T-helper 17 cell (primary cell): ENCODE data around the gene ARMH4. TPM values are rescaled to one million over a fixed set of nuclear protein-coding genes. Genes with fewer than 3 reads are reported as not detected.

Experiments used
- ATAC-seq: fragments of 150-1000 bp; cut with Tn5 transposase; 2 replicates; pipeline ENCODE4 v1.10.0; 2021; ENCODE audit warnings: mild to moderate bottlenecking, moderate library complexity
- DNase-seq, 3 donors: peaks; one replicate each; pipeline versions ENCODE4 v3.0.0 to v3.0.0-alpha.2; 2020 to 2021
- H3K9me3 ChIP-seq: one replicate; pipeline ENCODE4 v1.7.0; 2013; ENCODE audit warnings: low read length, mild to moderate bottlenecking; ENCODE audit not compliant: control insufficient read depth, poor library complexity, severe bottlenecking
- H3K27ac Mint-ChIP-seq: one replicate; pipeline ENCODE4 v1.8.0; 2022; ENCODE audit warnings: mild to moderate bottlenecking, moderate library complexity, mixed read lengths
- H3K27me3 Mint-ChIP-seq: one replicate; pipeline ENCODE4 v1.8.0; 2022; ENCODE audit warnings: mixed read lengths
- H3K36me3 Mint-ChIP-seq: one replicate; pipeline ENCODE4 v1.8.0; 2022; ENCODE audit warnings: low read depth, mixed read lengths
- H3K4me1 Mint-ChIP-seq: one replicate; pipeline ENCODE4 v1.8.0; 2022; ENCODE audit warnings: mild to moderate bottlenecking, mixed read lengths
- H3K4me3 Mint-ChIP-seq: one replicate; pipeline ENCODE4 v1.8.0; 2022; ENCODE audit warnings: mild to moderate bottlenecking, moderate library complexity, mixed read lengths
- total RNA-seq, 4 donors: library from RNA in 2 of 4; stranded (reverse) in 2 of 4; gene quantifications; one replicate each; pipeline ENCODE4 v1.2.3 and lab custom pipeline; 2022 to 2026

ARMH4 gene
- total RNA-seq, 2 donors from 2014 or later: not detected

DNA sequence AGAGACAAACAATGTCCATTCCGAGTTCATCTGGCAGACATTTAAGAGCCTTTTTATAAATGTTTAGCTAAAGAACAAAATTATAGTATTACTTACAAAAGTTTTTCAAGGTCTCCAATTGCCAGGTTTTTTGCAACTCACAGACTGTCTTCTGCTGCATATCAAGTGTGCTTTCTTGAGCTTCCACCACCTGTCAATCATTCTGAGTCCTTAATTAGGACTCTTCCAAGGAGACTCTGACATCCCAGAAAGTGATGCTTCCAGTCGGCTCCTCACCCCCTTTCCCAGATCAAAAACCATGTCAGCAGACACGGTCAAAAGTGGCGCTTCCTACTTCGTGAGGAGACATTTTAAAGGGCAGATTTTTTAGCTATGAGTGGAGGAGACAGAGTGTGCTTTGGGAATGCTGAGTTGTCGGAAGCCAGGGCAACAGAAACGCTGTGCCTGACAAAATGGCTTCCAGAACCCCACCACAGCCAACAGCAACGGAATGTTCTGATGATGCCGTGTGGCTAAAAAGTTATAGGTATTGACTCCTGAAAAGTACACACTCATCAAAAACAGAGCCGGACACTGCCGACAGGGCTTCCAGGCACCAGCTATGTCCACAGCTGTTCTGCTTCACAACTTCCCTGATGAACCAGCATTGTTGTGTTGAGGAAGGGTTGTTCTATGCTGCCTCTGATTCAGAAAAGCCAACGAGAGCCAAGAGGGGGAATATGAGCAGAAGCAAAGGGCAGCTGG lies 170.0 kb downstream of the ARMH4 start:
- H3K9me3 ChIP-seq: no peaks in the 10 kb centered on the region
- no peak overlapping the region for H3K4me3 Mint-ChIP-seq
- DNase-seq (no peak), ATAC-seq (no peak)
- no peaks in the 10 kb centered on the region for H3K4me1 Mint-ChIP-seq
- no peak overlapping the region for H3K27ac Mint-ChIP-seq
- H3K27me3 Mint-ChIP-seq: peaks cover 15% of the 10 kb centered on the region
- no peaks in the 10 kb centered on the region for H3K36me3 Mint-ChIP-seq

DNA sequence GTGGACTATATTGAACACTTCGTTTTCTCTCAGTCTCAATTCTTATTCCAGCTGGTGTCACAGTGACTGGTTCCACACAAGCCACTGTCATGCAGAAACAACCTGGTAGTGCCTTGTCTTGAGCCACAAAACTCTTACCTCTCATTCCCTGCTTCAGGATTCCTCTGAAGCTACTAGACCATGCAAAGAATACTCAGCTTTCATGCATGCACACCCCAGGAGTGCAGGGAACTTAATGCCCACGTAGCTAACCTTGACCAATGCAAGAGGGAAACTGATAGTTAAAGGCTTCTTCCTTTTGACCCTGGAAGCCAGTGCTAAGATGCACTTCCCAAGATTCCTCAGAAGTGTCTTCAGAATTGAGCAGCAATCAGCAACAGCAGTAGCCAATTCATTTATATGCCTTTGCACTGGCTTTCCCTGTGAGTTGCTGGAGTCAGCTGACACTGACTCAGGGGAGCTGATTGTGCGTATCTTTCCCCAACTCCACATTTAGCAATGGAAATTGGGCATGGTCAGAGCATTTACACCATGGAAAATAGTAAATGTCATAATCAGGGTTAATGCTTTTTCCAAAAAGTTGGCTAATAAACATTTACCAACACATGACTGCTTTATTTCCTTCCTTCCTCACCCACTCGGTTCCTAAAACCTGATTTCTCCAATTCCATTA lies 172.5 kb downstream of the ARMH4 start:
- DNase-seq (no peak), ATAC-seq (no peak)
- peaks cover 15% of the 10 kb centered on the region for H3K27me3 Mint-ChIP-seq
- H3K27ac Mint-ChIP-seq: no peak overlapping the region
- H3K36me3 Mint-ChIP-seq: no peaks in the 10 kb centered on the region
- no peaks in the 10 kb centered on the region for H3K9me3 ChIP-seq
- no peaks in the 10 kb centered on the region for H3K4me1 Mint-ChIP-seq
- no peak overlapping the region for H3K4me3 Mint-ChIP-seq

DNA sequence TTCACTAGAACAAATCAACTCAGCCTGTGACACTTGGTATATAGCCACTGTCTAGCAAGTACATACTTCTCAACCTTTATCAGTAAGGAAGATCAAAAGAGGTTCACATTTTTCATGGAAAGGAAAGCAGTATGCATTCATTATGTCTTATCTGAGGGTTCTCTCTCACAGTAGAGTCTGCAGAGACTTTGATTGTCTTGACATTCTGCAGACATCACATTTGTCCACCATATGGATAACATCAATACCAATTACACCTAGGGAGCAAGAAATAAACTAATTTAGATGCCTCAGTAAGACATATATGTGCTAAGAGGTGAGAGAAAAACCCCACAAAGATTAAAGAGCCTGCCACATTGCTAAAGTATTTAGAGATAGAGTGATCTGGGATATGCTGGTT lies 175.3 kb downstream of the ARMH4 start:
- H3K27ac Mint-ChIP-seq: no peak overlapping the region
- H3K9me3 ChIP-seq: no peaks in the 10 kb centered on the region
- H3K36me3 Mint-ChIP-seq: no peaks in the 10 kb centered on the region
- H3K4me3 Mint-ChIP-seq: no peak overlapping the region
- H3K27me3 Mint-ChIP-seq: no peaks in the 10 kb centered on the region
- DNase-seq (no peak), ATAC-seq (no peak)
- no peaks in the 10 kb centered on the region for H3K4me1 Mint-ChIP-seq

DNA sequence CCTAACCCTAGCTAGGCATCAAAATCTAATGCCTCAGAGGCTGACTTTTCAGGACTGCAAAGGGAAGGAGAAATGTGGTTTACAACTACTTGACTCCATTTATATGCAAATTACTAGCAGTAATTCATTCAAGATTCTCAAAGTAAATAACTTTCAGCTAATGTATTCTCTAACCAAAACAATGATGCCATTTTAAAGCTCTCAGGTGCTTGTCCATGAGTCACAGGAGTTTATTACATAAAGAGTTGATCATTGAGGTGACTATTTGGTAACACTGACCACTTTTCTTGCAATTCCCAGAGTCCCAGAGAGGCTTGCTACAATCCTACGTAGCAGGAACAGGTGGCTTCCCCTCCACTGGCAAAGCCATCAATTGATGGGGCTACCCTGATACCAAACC lies 177.1 kb downstream of the ARMH4 start:
- no peak overlapping the region for H3K27ac Mint-ChIP-seq
- H3K36me3 Mint-ChIP-seq: no peaks in the 10 kb centered on the region
- no peak for ATAC-seq
- no peaks in the 10 kb centered on the region for H3K4me1 Mint-ChIP-seq
- DNase-seq: no peak
- no peaks in the 10 kb centered on the region for H3K27me3 Mint-ChIP-seq
- no peaks in the 10 kb centered on the region for H3K9me3 ChIP-seq
- no peak overlapping the region for H3K4me3 Mint-ChIP-seq

DNA sequence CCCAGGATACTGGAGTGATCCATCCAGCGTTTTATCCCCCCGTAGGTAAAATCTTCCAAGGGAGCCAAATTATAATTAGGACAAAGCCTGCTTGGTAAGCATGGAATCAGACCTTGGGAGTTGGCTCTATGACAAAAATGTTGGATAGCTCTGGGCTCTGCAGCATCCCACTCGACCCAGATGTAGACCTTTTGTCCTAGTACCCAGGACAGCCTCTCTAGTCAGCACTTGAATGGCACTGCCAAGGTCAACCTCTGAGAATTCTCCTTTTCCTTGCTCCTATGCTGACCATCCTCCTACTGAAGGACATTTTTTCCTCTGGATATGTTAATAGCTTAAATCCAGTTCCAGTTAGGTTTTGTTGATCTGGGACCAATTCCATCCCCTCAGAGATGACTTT lies 181.4 kb downstream of the ARMH4 start:
- H3K4me1 Mint-ChIP-seq: no peaks in the 10 kb centered on the region
- H3K36me3 Mint-ChIP-seq: no peaks in the 10 kb centered on the region
- H3K27me3 Mint-ChIP-seq: peaks cover 6% of the 10 kb centered on the region
- no peak for ATAC-seq
- H3K9me3 ChIP-seq: no peaks in the 10 kb centered on the region
- H3K4me3 Mint-ChIP-seq: no peak overlapping the region
- DNase-seq: no peak
- H3K27ac Mint-ChIP-seq: no peak overlapping the region

DNA sequence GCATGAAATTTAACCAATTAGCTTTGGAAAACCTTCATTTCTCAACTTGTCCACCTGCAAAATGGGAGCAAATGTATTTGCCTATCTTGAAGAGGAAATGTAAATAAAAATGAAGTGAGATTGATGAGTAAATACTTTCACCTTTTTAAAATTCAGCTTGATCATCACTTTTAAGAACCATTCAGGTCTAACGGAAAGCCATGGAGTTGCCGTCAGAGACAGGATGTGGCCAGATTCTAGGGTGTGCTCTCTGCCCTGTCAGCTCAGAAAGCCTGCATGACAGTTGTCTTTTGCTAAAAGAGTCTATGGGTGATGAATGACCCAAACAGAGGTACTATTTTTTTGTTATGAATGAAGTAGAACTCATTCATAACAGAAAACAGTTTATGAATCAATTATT lies 181.8 kb downstream of the ARMH4 start:
- no peak overlapping the region for H3K27ac Mint-ChIP-seq
- no peaks in the 10 kb centered on the region for H3K9me3 ChIP-seq
- no peaks in the 10 kb centered on the region for H3K36me3 Mint-ChIP-seq
- DNase-seq (no peak), ATAC-seq (no peak)
- peaks cover 7% of the 10 kb centered on the region for H3K27me3 Mint-ChIP-seq
- H3K4me1 Mint-ChIP-seq: no peaks in the 10 kb centered on the region
- H3K4me3 Mint-ChIP-seq: no peak overlapping the region

DNA sequence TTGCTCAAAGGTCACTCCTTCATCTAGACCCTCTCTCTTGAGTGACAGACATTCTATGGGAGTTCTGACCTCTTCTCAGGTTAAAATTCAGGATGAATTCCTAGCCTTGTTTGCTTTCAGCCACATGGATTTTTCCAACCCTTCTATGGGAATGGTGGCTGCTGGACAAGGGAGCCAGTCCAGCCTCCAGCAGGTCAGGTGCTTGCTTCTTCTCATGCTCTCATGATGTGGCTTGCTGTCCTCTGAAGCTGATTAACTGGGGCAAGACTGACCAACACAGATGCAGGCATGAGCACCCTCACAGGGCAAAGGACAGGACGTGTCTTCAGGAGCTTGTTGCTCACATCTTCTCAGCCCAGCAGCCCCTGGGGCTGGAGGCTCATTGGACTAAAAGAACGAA lies 188.9 kb downstream of the ARMH4 start:
- H3K4me1 Mint-ChIP-seq: no peaks in the 10 kb centered on the region
- no peaks in the 10 kb centered on the region for H3K9me3 ChIP-seq
- H3K27ac Mint-ChIP-seq: no peak overlapping the region
- ATAC-seq (no peak), DNase-seq (no peak)
- H3K36me3 Mint-ChIP-seq: no peaks in the 10 kb centered on the region
- H3K27me3 Mint-ChIP-seq: peaks cover 28% of the 10 kb centered on the region
- no peak overlapping the region for H3K4me3 Mint-ChIP-seq

DNA sequence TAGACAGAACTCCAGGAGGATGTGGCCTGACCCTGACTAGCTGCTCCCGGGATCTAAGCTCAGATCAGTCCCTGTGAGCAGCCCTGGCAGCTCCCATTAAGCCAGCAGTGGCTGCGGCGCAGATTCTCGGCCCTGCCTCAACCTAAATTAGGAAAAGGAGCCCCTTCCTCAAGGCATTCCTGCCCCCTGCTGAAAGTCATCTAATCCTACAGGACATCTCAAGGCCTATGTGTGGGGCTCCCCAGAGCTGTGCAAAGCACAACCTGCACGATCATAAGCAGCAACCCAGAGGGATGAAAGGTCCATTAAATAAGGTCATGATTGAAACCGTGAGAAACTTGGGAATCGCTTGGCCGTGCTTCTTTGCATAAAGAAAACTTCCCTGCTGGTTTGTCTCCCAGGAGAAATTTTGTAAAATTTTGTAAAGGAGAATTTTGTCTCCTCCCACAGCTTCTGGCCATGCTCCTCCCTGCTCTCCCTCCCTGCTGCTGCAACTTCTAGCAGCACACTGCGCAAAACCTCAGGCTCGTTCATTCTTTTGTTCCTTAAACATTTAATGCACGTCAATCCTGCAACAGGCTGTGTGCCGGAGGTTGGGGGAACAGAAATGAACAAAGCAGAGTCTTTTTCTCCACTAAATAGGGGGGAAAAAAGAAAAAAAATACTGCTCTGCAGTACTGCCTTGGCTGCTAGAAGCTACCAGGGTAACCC lies 189.5 kb downstream of the ARMH4 start:
- H3K4me3 Mint-ChIP-seq: no peak overlapping the region
- DNase-seq (no peak), ATAC-seq (no peak)
- no peaks in the 10 kb centered on the region for H3K36me3 Mint-ChIP-seq
- H3K27ac Mint-ChIP-seq: no peak overlapping the region
- H3K27me3 Mint-ChIP-seq: peaks cover 28% of the 10 kb centered on the region
- H3K9me3 ChIP-seq: no peaks in the 10 kb centered on the region
- H3K4me1 Mint-ChIP-seq: no peaks in the 10 kb centered on the region

DNA sequence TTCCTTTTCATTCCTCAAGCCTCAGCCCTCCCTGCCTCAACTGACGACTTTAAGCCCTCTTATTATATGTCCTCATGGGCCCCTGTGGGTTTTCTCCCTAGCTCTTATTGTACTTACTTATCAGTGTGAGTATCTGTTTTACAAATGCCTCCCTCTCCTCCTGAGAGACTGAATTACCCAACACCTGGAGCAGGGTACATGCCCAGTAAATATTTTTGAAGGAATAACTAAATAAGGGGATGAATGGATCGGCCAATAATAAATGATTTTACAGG lies 190.3 kb downstream of the ARMH4 start:
- H3K27ac Mint-ChIP-seq: no peak overlapping the region
- no peaks in the 10 kb centered on the region for H3K4me1 Mint-ChIP-seq

DNA sequence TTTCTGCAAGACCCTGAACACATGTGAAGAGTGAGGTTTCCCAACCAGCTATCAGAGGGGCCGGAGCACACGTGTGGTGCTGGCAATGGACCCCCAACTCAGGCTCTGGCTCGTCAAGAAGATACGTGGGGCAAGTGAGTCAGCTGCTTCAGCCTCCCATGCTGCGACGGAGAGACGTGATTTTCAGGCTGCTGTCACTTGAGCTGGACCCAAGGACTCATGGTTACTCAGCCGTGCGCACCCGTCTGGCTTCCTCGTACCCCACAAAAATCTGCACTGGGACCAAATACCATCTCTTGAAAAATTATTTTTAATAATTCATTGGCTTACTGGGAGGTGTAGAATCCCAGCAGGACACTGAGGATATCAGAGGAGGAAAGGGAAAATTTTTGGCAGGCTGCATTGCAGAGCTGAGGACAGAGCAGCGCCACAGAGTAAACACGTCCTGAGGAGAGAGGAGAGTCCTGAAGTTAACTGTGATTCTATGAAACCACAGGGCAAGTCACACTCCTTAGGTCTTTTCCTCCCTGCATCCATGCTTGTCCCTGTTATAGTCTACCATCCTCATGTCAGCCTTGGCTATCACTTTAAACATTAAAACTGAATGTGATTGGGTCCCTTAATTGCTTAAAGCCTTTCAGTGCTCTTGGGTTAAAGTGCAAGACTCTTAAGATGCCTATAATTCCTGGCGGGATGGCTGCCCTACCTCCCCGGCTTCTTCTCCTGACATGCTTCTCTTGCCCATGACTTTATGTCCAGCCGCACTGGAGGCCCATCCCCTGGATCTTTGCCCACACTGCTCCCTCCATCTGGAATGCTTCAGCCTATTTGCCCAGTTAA lies 190.8 kb downstream of the ARMH4 start:
- no peak for DNase-seq
- H3K27me3 Mint-ChIP-seq: peaks cover 26% of the 10 kb centered on the region
- H3K9me3 ChIP-seq: no peaks in the 10 kb centered on the region
- H3K36me3 Mint-ChIP-seq: no peaks in the 10 kb centered on the region
- no peak for ATAC-seq
- H3K4me3 Mint-ChIP-seq: no peak overlapping the region
- no peaks in the 10 kb centered on the region for H3K4me1 Mint-ChIP-seq
- H3K27ac Mint-ChIP-seq: no peak overlapping the region

More for the DNA sequence above, 190.3 kb downstream of the ARMH4 start:
- DNase-seq: no peak
- Mint-ChIP-seq H3K27me3 (peaks cover 28% of the 10 kb centered on the region), H3K4me3 (no peak overlapping the region), H3K36me3 (no peaks in the 10 kb centered on the region)
- ATAC-seq: no peak
- H3K9me3 ChIP-seq: no peaks in the 10 kb centered on the region

DNA sequence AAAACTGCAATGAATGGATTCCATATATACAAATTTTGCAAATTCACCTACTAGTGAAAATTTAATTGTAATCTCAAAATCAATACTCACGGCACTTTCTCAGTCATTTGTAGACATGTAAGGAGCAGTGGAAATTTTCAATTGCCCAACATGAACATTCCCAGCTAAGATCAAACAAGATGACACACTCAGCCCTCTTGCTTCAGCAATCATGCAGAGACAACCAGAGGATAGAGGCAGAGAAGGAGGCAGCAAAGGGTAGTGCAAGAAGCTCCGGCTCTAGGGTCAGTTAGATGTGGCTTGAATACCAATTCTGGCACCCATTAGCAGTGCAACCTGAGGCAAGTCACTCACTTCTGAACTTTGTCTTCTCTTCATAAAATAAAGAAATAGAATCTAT lies 194.6 kb downstream of the ARMH4 start:
- Mint-ChIP-seq H3K4me3 (no peak overlapping the region), H3K4me1 (no peaks in the 10 kb centered on the region), H3K36me3 (no peaks in the 10 kb centered on the region), H3K27me3 (peaks cover 12% of the 10 kb centered on the region), H3K27ac (no peak overlapping the region)
- ATAC-seq (no peak), DNase-seq (no peak)
- H3K9me3 ChIP-seq: no peaks in the 10 kb centered on the region
